ENCODE results near the gene GNG14. TPM values are rescaled to one million over a fixed set of nuclear protein-coding genes. Genes with fewer than 3 reads are reported as not detected.
A peak's percentile ranks its signal among the peaks of the same experiment; 100 is the strongest.

Gene GNG14
- total and polyA plus RNA-seq, 10 of the 15 experiments (the other 5 are each of a cell fraction or from before 2014, with no cell fraction given), result not detected

DNA sequence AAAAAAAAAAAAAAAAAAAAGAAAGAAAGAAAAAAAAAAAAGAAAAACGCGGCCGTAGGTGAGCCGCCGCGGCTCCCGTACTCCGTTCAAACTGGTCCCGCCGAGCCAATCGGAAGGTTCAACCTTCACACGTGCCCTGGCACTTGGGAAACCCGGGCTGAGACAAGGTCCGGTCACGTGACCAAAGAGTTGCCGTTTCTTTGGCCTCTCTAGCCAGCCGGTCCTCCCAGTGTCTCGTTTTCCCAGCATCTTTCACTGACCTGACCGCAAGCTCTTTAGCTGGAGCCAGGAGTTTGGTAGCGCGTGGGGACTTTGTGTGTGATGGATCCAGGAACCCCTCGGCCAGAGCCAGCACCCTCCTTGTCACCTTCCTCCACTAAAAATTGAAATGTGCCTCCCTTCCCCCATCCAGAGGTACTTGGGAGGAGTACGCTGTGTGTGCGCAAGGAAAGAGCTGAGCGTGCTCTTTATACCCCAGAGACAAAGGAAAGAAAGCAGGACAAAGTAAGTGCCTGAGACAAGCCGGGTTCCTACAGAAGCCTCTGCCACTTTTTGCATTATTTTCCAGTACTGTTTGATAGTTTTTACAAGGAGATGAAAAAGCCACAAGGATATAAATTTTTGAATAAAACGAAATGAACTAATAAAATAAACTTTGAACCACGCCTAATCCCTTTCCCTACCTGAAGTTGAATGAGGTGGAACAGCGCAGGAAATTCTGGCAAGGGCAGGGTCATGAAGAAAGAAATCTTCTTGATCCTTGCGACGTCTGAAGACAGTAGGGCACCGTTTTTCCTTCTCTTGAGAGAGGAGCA lies 35.0 kb downstream of the GNG14 start (continued):
- TF ChIP-seq CUX1 (IDR thresholded peaks at IDR 0.05; ENCODE audit: insufficient replicate concordance, low read depth, low read length), result no peak
- TF ChIP-seq RCOR1 (conservative IDR thresholded peaks at IDR 0.05; ENCODE audit: low read depth, low read length), result no peak
- peak; percentile 4; the same call in 1 of the 2 replicates for TF ChIP-seq BACH1 (IDR thresholded peaks at IDR 0.05; ENCODE audit: borderline replicate concordance)
- no peak for TF ChIP-seq HDGF (IDR thresholded peaks at IDR 0.05)
- TF ChIP-seq SMARCA5 (IDR thresholded peaks at IDR 0.05), result no peak
- TF ChIP-seq, protein P1, sequence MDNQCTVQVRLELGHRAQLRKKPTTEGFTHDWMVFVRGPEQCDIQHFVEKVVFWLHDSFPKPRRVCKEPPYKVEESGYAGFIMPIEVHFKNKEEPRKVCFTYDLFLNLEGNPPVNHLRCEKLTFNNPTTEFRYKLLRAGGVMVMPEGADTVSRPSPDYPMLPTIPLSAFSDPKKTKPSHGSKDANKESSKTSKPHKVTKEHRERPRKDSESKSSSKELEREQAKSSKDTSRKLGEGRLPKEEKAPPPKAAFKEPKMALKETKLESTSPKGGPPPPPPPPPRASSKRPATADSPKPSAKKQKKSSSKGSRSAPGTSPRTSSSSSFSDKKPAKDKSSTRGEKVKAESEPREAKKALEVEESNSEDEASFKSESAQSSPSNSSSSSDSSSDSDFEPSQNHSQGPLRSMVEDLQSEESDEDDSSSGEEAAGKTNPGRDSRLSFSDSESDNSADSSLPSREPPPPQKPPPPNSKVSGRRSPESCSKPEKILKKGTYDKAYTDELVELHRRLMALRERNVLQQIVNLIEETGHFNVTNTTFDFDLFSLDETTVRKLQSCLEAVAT (IDR thresholded peaks at IDR 0.05), result peak; percentile 80; the same call in 1 of the 2 replicates
- TF ChIP-seq, protein P2, sequence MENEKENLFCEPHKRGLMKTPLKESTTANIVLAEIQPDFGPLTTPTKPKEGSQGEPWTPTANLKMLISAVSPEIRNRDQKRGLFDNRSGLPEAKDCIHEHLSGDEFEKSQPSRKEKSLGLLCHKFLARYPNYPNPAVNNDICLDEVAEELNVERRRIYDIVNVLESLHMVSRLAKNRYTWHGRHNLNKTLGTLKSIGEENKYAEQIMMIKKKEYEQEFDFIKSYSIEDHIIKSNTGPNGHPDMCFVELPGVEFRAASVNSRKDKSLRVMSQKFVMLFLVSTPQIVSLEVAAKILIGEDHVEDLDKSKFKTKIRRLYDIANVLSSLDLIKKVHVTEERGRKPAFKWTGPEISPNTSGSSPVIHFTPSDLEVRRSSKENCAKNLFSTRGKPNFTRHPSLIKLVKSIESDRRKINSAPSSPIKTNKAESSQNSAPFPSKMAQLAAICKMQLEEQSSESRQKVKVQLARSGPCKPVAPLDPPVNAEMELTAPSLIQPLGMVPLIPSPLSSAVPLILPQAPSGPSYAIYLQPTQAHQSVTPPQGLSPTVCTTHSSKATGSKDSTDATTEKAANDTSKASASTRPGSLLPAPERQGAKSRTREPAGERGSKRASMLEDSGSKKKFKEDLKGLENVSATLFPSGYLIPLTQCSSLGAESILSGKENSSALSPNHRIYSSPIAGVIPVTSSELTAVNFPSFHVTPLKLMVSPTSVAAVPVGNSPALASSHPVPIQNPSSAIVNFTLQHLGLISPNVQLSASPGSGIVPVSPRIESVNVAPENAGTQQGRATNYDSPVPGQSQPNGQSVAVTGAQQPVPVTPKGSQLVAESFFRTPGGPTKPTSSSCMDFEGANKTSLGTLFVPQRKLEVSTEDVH (IDR thresholded peaks at IDR 0.05; ENCODE audit: low read depth, partially characterized antibody), result peak; percentile 56
- TF ChIP-seq, protein P3, sequence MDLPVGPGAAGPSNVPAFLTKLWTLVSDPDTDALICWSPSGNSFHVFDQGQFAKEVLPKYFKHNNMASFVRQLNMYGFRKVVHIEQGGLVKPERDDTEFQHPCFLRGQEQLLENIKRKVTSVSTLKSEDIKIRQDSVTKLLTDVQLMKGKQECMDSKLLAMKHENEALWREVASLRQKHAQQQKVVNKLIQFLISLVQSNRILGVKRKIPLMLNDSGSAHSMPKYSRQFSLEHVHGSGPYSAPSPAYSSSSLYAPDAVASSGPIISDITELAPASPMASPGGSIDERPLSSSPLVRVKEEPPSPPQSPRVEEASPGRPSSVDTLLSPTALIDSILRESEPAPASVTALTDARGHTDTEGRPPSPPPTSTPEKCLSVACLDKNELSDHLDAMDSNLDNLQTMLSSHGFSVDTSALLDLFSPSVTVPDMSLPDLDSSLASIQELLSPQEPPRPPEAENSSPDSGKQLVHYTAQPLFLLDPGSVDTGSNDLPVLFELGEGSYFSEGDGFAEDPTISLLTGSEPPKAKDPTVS (IDR thresholded peaks at IDR 0.05; ENCODE audit: low read depth, low read length), result no peak; the same call in 1 of the 2 replicates
- TF ChIP-seq PAX5 (IDR thresholded peaks at IDR 0.05; ENCODE audit: borderline replicate concordance, low read depth, low read length), result no peak
- TF ChIP-seq, protein P4, sequence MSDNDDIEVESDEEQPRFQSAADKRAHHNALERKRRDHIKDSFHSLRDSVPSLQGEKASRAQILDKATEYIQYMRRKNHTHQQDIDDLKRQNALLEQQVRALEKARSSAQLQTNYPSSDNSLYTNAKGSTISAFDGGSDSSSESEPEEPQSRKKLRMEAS (IDR thresholded peaks at IDR 0.05; ENCODE audit: low read depth, low read length), result peak; percentile 93
- 0 out of 2 replicates have a peak, but pooled peaks have one; percentile 43 for TF ChIP-seq NFIC (IDR thresholded peaks at IDR 0.05; ENCODE audit: low read depth, low read length)
- TF ChIP-seq TBL1XR1 (IDR thresholded peaks at IDR 0.05; ENCODE audit: low read depth, low read length), result peak; percentile 15; the same call in 1 of the 2 replicates
- no peak for TF ChIP-seq NR2C2 (IDR thresholded peaks at IDR 0.05; ENCODE audit: borderline replicate concordance, control insufficient read depth, insufficient read length, low read depth)
- TF ChIP-seq ZNF24 (IDR thresholded peaks at IDR 0.05), result no peak
- peak; percentile 38; the same call in 1 of the 2 replicates for TF ChIP-seq TAF1 (IDR thresholded peaks at IDR 0.05; ENCODE audit: borderline replicate concordance, low read depth, low read length)
- TF ChIP-seq MEF2A (IDR thresholded peaks at IDR 0.05; ENCODE audit: insufficient read depth, low read depth, low read length), result 0 out of 2 replicates have a peak, but pooled peaks have one; percentile 10
- peak; percentile 13; the same call in 1 of the 2 replicates for TF ChIP-seq LARP7 (IDR thresholded peaks at IDR 0.05)
- TF ChIP-seq POLR2A (IDR thresholded peaks at IDR 0.05; ENCODE audit: low read depth, low read length), result peak; percentile 51; the same call in 1 of the 2 replicates
